ENCODE measurements around the gene CAB39L. TPM values are rescaled to one million over a fixed set of nuclear protein-coding genes. Genes with fewer than 3 reads are reported as not detected.

Gene CAB39L
- total and polyA plus RNA-seq, 2 of the 13 experiments (the other 11 are each of a cell fraction or from before 2014, with no cell fraction given) = 3.1 to 6.1 TPM

GRCh38 chr13:49303533-49304252 is 140.2 kb downstream of the CAB39L start (continued):
- no peak for TF ChIP-seq PAF1 (CRISPR knock-in tag; IDR thresholded peaks at IDR 0.05)
- TF ChIP-seq HOXA7 (CRISPR knock-in tag; IDR thresholded peaks at IDR 0.05) = no peak

- in situ Hi-C loops (cut with HindIII; ENCODE audit: extremely low pct_ligation_motif_present, low pct_unique_long_range_greater_than_20kb) = loop anchor here (5.0 to 10.0 kb wide), 2 partner anchors 122 to 304 kb away; no protein-coding TSS in a partner anchor
- CTCF ChIA-PET (ENCODE audit: low intra/inter-chr PET ratio, low total read pairs) = no interaction called here
Observed at GRCh38 chr13:49302817-49303216, 141.0 kb downstream of the CAB39L start.

GRCh38 chr13:49302222-49302621 is 141.6 kb downstream of the CAB39L start:
- Histone ChIP-seq H3K27ac (ENCODE audit: extremely low read length, insufficient read depth, low read length) (no peak overlapping the region), H2AFZ (ENCODE audit: low read length) (no peak overlapping the region), H3K4me1 (ENCODE audit: insufficient read depth, low read length) (peaks cover 79% of the 10 kb centered on the region), H3K4me3 (replicated peaks in 1 of 3; ENCODE audit: insufficient read depth in 1 of 3, low read depth in 2 of 3, low read length in 3 of 3) (no peak overlapping the region), H3K79me2 (ENCODE audit: insufficient read depth, low read length) (no peaks in the 10 kb centered on the region), H3K9me3 (ENCODE audit: low read length) (no peaks in the 10 kb centered on the region), H3K4me2 (ENCODE audit: low read depth, low read length) (no peak overlapping the region), H3K9ac (ENCODE audit: insufficient read depth, low read depth, low read length) (no peak overlapping the region), H3K36me3 (replicated peaks in 1 of 2; ENCODE audit: control insufficient read depth in 1 of 2, insufficient read depth in 2 of 2, low read length in 2 of 2) (no peaks in the 10 kb centered on the region), H4K20me1 (ENCODE audit: insufficient read depth, low read length) (no peaks in the 10 kb centered on the region), H3K27me3 (ENCODE audit: control insufficient read depth in 1 of 2, insufficient read depth in 2 of 2, low read length in 2 of 2) (no peaks in the 10 kb centered on the region)
- ATAC-seq = no peak
- no TSS peak for BruUV-seq (replicated peaks)
- POLR2A ChIA-PET = interaction anchor here (0.7 kb wide), 1 partner anchor 174 kb away, joined by 3 read pairs; no protein-coding TSS in a partner anchor
- FAIRE-seq = no peak
- in situ Hi-C loops (cut with HindIII; ENCODE audit: extremely low pct_ligation_motif_present, low pct_unique_long_range_greater_than_20kb) = loop anchor here (5.0 to 10.0 kb wide), 2 partner anchors 123 to 305 kb away; no protein-coding TSS in a partner anchor
- intact Hi-C loops (cut with micrococcal nuclease; ENCODE audit: unreplicated experiment) = loop anchor here (5.0 kb wide), 2 partner anchors 70 to 140 kb away; partner anchors contain the start of genes CAB39L and SETDB2
- CTCF ChIA-PET (ENCODE audit: low intra/inter-chr PET ratio, low total read pairs) = no interaction called here
- no peak for DNase-seq (ENCODE audit: low spot score)
- 73% methylated on average over 6 of the region's 7 CpGs for WGBS (ENCODE audit: low lambda C conversion rate)
- TF ChIP-seq ZNF678 (CRISPR knock-in tag; IDR thresholded peaks at IDR 0.05) = no peak
- TF ChIP-seq POGZ (CRISPR knock-in tag; IDR thresholded peaks at IDR 0.05) = no peak
- TF ChIP-seq ZNF850 (CRISPR knock-in tag; conservative IDR thresholded peaks at IDR 0.05) = no peak
- no peak for TF ChIP-seq ZNF160 (CRISPR knock-in tag; IDR thresholded peaks at IDR 0.05)
- TF ChIP-seq ZBTB14 (CRISPR knock-in tag; IDR thresholded peaks at IDR 0.05) = no peak
- TF ChIP-seq ZZZ3 (CRISPR knock-in tag; IDR thresholded peaks at IDR 0.05; ENCODE audit: borderline replicate concordance) = no peak
- TF ChIP-seq ZSCAN5A (CRISPR knock-in tag; IDR thresholded peaks at IDR 0.05; ENCODE audit: borderline replicate concordance) = no peak

More at GRCh38 chr13:49302817-49303216, 141.0 kb downstream of the CAB39L start:
- H2AFZ ChIP-seq (ENCODE audit: low read length) = no peak overlapping the region
- no peaks in the 10 kb centered on the region for H3K79me2 ChIP-seq (ENCODE audit: insufficient read depth, low read length)
- POLR2A ChIA-PET = interaction anchor here (1.2 kb wide), 1 partner anchor 304 kb away, joined by 3 read pairs; no protein-coding TSS in a partner anchor
- 0 out of 6 replicates have a peak overlapping the region, but pooled peaks of 1 of the 3 experiments have one; percentile 12 for H3K4me3 ChIP-seq (replicated peaks in 1 of 3; ENCODE audit: insufficient read depth in 1 of 3, low read depth in 2 of 3, low read length in 3 of 3)
- no TSS peak for BruUV-seq (replicated peaks)
- H3K4me2 ChIP-seq (ENCODE audit: low read depth, low read length) = peak overlapping the region; percentile 30; the same call in 1 of the 2 replicates
- WGBS (ENCODE audit: low lambda C conversion rate) = 56% methylated on average over 9 of the region's 9 CpGs
- no peak for DNase-seq (ENCODE audit: low spot score)
- no peak for TF ChIP-seq U2AF1 (optimal IDR thresholded peaks at IDR 0.05; ENCODE audit: low read depth, low read length)
- no peak overlapping the region for H3K27ac ChIP-seq (ENCODE audit: extremely low read length, insufficient read depth, low read length)
- no peak for FAIRE-seq
- intact Hi-C loops (cut with micrococcal nuclease; ENCODE audit: unreplicated experiment) = loop anchor here (5.0 kb wide), 2 partner anchors 69 to 139 kb away; partner anchors contain the start of genes CAB39L and SETDB2
- no peaks in the 10 kb centered on the region for H3K36me3 ChIP-seq (replicated peaks in 1 of 2; ENCODE audit: control insufficient read depth in 1 of 2, insufficient read depth in 2 of 2, low read length in 2 of 2)
- no peak overlapping the region for H3K9ac ChIP-seq (ENCODE audit: insufficient read depth, low read depth, low read length)
- H3K9me3 ChIP-seq (ENCODE audit: low read length) = no peaks in the 10 kb centered on the region
- no peaks in the 10 kb centered on the region for H4K20me1 ChIP-seq (ENCODE audit: insufficient read depth, low read length)
- peaks cover 79% of the 10 kb centered on the region for H3K4me1 ChIP-seq (ENCODE audit: insufficient read depth, low read length)
- no peaks in the 10 kb centered on the region for H3K27me3 ChIP-seq (ENCODE audit: control insufficient read depth in 1 of 2, insufficient read depth in 2 of 2, low read length in 2 of 2)
- ATAC-seq = no peak

Data from HepG2 (cell line).